ENCODE measurements around the gene NTSR2.
A peak's percentile ranks its signal among the peaks of the same experiment; 100 is the strongest.

Gene NTSR2

DNA sequence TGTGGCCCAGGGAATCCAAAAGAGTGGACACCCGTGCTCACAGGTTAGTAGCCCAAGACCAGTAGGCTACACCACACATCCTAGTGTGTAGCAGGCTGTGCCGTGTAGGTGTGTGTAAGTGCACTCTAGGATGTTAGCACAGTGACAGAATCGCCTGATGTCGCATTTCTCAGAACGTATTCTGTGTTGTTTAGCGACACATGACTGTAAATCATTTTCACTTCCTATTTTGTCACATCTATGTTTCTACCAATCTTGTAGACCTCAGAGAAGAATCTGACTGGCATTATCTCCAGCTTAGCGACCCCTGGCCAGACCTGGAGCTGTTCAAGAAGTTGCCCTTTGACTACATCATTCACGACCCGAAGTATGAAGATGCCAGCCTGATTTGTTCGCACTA lies 45.1 kb downstream of the NTSR2 start:
- 94% methylated on average over 10 of the region's 10 CpGs for WGBS
- Histone ChIP-seq H3K4me1 (ENCODE audit: control insufficient read depth, insufficient read depth, low read depth, low read length) (no peaks in the 10 kb centered on the region), H3K36me3 (ENCODE audit: control insufficient read depth in 1 of 2, insufficient read depth in 2 of 2, low read depth in 1 of 2, low read length in 2 of 2) (peaks cover 0 to 16% of the 10 kb centered on the region in 2 experiments)

DNA sequence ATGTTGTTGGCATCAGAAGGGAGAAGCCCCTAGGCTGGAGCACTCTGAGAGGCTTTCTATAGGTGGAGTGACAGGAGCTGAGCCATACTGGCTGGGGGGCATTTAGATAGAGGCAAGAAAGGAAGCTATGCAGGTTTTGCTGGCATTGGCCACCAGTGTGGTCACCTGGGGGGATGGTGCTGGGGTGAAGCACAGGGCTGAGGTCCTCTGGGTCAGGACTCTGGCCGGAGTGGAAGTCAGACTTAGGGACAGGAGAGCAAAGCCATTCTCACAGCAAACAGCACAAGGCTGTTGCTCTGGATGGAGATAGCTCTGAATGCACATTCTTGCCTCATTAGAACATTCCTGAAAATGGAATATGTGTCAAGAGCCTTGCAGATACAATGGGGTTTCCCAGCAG lies 47.4 kb downstream of the NTSR2 start:
- H2BK12ac ChIP-seq (ENCODE audit: low read length in 2 of 2): no peak overlapping the region
- no peak overlapping the region for H3K4ac ChIP-seq (ENCODE audit: low read depth in 1 of 2, low read length in 2 of 2)
- WGBS: no CpG with 5 or more reads among the region's 1 CpG

More for the DNA sequence above, 45.1 kb downstream of the NTSR2 start:
- H4K8ac ChIP-seq (ENCODE audit: low read length): no peak overlapping the region
- H4K91ac ChIP-seq (ENCODE audit: low read length): no peak overlapping the region
- H3K9ac ChIP-seq (ENCODE audit: low read length): no peak overlapping the region
- H3K4me3 ChIP-seq (ENCODE audit: insufficient read depth in 1 of 2, low read depth in 1 of 2, low read length in 2 of 2): no peak overlapping the region
- H3K4me2 ChIP-seq (ENCODE audit: low read length, poor library complexity, severe bottlenecking): no peak overlapping the region
- no peak overlapping the region for H3K18ac ChIP-seq (ENCODE audit: low read depth in 1 of 2, low read length in 2 of 2)
- no peak for DNase-seq
- no peak overlapping the region for H2BK120ac ChIP-seq (ENCODE audit: low read depth, low read length)
- H2BK15ac ChIP-seq (ENCODE audit: low read depth, poor library complexity, severe bottlenecking): no peak overlapping the region
- no peak overlapping the region for H3K4ac ChIP-seq (ENCODE audit: low read depth in 1 of 2, low read length in 2 of 2)
- no peak overlapping the region for H2AFZ ChIP-seq (ENCODE audit: low read depth, low read length)
- no peak overlapping the region for H2BK12ac ChIP-seq (ENCODE audit: low read length in 2 of 2)
- H2AK5ac ChIP-seq (ENCODE audit: low read length, severe bottlenecking): no peak overlapping the region
- H3K79me1 ChIP-seq (replicated peaks; ENCODE audit: low read length, poor library complexity, severe bottlenecking): no peaks in the 10 kb centered on the region
- H3K9me3 ChIP-seq (ENCODE audit: control insufficient read depth, low read length): peaks cover 11% of the 10 kb centered on the region
- H3K14ac ChIP-seq (ENCODE audit: low read length in 2 of 2): no peak overlapping the region
- no peak overlapping the region for H2BK5ac ChIP-seq (ENCODE audit: low read depth, low read length, poor library complexity, severe bottlenecking)
- H3K27me3 ChIP-seq (ENCODE audit: control insufficient read depth in 1 of 2, insufficient read depth in 1 of 2, low read length in 2 of 2): peaks cover 5 to 21% of the 10 kb centered on the region in 2 experiments
- no peak overlapping the region for H3K23ac ChIP-seq (ENCODE audit: low read length in 2 of 2)
- no peak overlapping the region for H3K27ac ChIP-seq (ENCODE audit: low read length, poor library complexity, severe bottlenecking)

DNA sequence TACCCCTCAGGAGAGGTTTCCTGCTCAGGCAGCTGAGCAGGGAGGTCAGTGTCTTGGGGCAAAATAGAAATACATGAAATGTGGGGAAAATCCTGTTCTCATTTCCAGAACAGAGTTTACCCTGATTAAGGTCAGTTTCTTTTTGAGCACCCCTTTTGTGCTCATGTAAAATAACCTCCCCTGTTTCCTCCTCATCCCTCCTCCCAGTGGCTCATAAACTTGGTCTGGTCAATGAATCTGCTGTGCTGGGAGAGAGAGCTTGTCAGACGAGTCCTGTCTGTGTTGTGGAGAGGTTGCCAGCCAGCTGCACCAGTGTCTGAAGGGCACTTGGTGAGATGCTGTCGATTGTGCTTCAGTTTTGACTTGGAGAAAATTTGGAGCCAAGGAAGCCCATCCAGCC lies 48.6 kb downstream of the NTSR2 start:
- H3K4me2 ChIP-seq (ENCODE audit: low read length, poor library complexity, severe bottlenecking): no peak overlapping the region
- no peak overlapping the region for H3K27ac ChIP-seq (ENCODE audit: low read length, poor library complexity, severe bottlenecking)
- H3K4me3 ChIP-seq (ENCODE audit: insufficient read depth in 1 of 2, low read depth in 1 of 2, low read length in 2 of 2): no peak overlapping the region
- no peak overlapping the region for H3K18ac ChIP-seq (ENCODE audit: low read depth in 1 of 2, low read length in 2 of 2)
- no peak overlapping the region for H3K23ac ChIP-seq (ENCODE audit: low read length in 2 of 2)
- H2BK120ac ChIP-seq (ENCODE audit: low read depth, low read length): no peak overlapping the region
- H3K14ac ChIP-seq (ENCODE audit: low read length in 2 of 2): no peak overlapping the region
- H2BK5ac ChIP-seq (ENCODE audit: low read depth, low read length, poor library complexity, severe bottlenecking): no peak overlapping the region
- peaks cover 0 to 7% of the 10 kb centered on the region in 2 experiments for H3K27me3 ChIP-seq (ENCODE audit: control insufficient read depth in 1 of 2, insufficient read depth in 1 of 2, low read length in 2 of 2)
- H4K91ac ChIP-seq (ENCODE audit: low read length): no peak overlapping the region
- no peaks in the 10 kb centered on the region for H3K4me1 ChIP-seq (ENCODE audit: control insufficient read depth, insufficient read depth, low read depth, low read length)
- no peak overlapping the region for H2AFZ ChIP-seq (ENCODE audit: low read depth, low read length)
- no peaks in the 10 kb centered on the region for H3K9me3 ChIP-seq (ENCODE audit: control insufficient read depth, low read length)
- H3K9ac ChIP-seq (ENCODE audit: low read length): no peak overlapping the region
- no peak overlapping the region for H2BK12ac ChIP-seq (ENCODE audit: low read length in 2 of 2)
- H2AK5ac ChIP-seq (ENCODE audit: low read length, severe bottlenecking): no peak overlapping the region
- H2BK15ac ChIP-seq (ENCODE audit: low read depth, poor library complexity, severe bottlenecking): peak overlapping the region; percentile 9
- no peaks in the 10 kb centered on the region for H3K79me1 ChIP-seq (replicated peaks; ENCODE audit: low read length, poor library complexity, severe bottlenecking)
- H3K36me3 ChIP-seq (ENCODE audit: control insufficient read depth in 1 of 2, insufficient read depth in 2 of 2, low read depth in 1 of 2, low read length in 2 of 2): peaks cover 0 to 6% of the 10 kb centered on the region in 2 experiments
- WGBS: 73% methylated on average over 2 of the region's 2 CpGs
- H4K8ac ChIP-seq (ENCODE audit: low read length): no peak overlapping the region
- DNase-seq: no peak
- no peak overlapping the region for H3K4ac ChIP-seq (ENCODE audit: low read depth in 1 of 2, low read length in 2 of 2)

More for the DNA sequence above, 47.4 kb downstream of the NTSR2 start:
- Histone ChIP-seq H3K4me1 (ENCODE audit: control insufficient read depth, insufficient read depth, low read depth, low read length) (no peaks in the 10 kb centered on the region), H4K91ac (ENCODE audit: low read length) (no peak overlapping the region), H4K8ac (ENCODE audit: low read length) (no peak overlapping the region), H3K4me2 (ENCODE audit: low read length, poor library complexity, severe bottlenecking) (no peak overlapping the region), H2AFZ (ENCODE audit: low read depth, low read length) (no peak overlapping the region), H3K23ac (ENCODE audit: low read length in 2 of 2) (no peak overlapping the region), H2AK5ac (ENCODE audit: low read length, severe bottlenecking) (no peak overlapping the region), H2BK5ac (ENCODE audit: low read depth, low read length, poor library complexity, severe bottlenecking) (no peak overlapping the region), H3K18ac (ENCODE audit: low read depth in 1 of 2, low read length in 2 of 2) (no peak overlapping the region), H3K36me3 (ENCODE audit: control insufficient read depth in 1 of 2, insufficient read depth in 2 of 2, low read depth in 1 of 2, low read length in 2 of 2) (peaks cover 0 to 16% of the 10 kb centered on the region in 2 experiments), H2BK15ac (ENCODE audit: low read depth, poor library complexity, severe bottlenecking) (no peak overlapping the region), H3K79me1 (replicated peaks; ENCODE audit: low read length, poor library complexity, severe bottlenecking) (no peaks in the 10 kb centered on the region), H3K4me3 (ENCODE audit: insufficient read depth in 1 of 2, low read depth in 1 of 2, low read length in 2 of 2) (no peak overlapping the region), H3K14ac (ENCODE audit: low read length in 2 of 2) (no peak overlapping the region), H3K9ac (ENCODE audit: low read length) (no peak overlapping the region), H3K9me3 (ENCODE audit: control insufficient read depth, low read length) (peaks cover 11% of the 10 kb centered on the region), H2BK120ac (ENCODE audit: low read depth, low read length) (no peak overlapping the region), H3K27ac (ENCODE audit: low read length, poor library complexity, severe bottlenecking) (no peak overlapping the region), H3K27me3 (ENCODE audit: control insufficient read depth in 1 of 2, insufficient read depth in 1 of 2, low read length in 2 of 2) (peaks cover 0 to 14% of the 10 kb centered on the region in 2 experiments)
- peak; percentile 5 for DNase-seq

DNA sequence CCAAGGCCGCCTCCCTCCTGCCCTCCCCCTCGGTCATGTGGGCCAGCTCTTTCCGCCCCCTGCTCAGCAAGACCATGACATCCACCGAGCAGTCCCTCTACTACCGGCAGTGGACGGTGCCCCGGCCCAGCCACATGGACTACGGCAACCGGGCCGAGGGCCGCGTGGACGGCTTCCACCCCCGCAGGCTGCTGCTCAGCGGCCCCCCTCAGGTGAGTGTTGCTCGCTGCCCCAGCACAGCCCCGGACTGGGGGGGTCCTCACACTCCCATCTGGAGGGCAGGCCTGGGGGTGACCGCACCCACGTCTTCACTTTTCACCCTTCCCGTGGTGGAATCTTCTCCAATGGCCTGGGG lies 51.3 kb downstream of the NTSR2 start:
- H2AFZ ChIP-seq (ENCODE audit: low read depth, low read length): no peak overlapping the region
- no peak overlapping the region for H3K4me2 ChIP-seq (ENCODE audit: low read length, poor library complexity, severe bottlenecking)
- 95% methylated on average over 20 of the region's 20 CpGs for WGBS
- H4K8ac ChIP-seq (ENCODE audit: low read length): no peak overlapping the region
- H2AK5ac ChIP-seq (ENCODE audit: low read length, severe bottlenecking): no peak overlapping the region
- H2BK5ac ChIP-seq (ENCODE audit: low read depth, low read length, poor library complexity, severe bottlenecking): no peak overlapping the region
- H4K91ac ChIP-seq (ENCODE audit: low read length): no peak overlapping the region
- H2BK12ac ChIP-seq (ENCODE audit: low read length in 2 of 2): no peak overlapping the region
- H3K9me3 ChIP-seq (ENCODE audit: control insufficient read depth, low read length): no peaks in the 10 kb centered on the region
- no peak overlapping the region for H3K4me3 ChIP-seq (ENCODE audit: insufficient read depth in 1 of 2, low read depth in 1 of 2, low read length in 2 of 2)
- DNase-seq: no peak
- H3K4me1 ChIP-seq (ENCODE audit: control insufficient read depth, insufficient read depth, low read depth, low read length): no peaks in the 10 kb centered on the region
- no peaks in the 10 kb centered on the region for H3K36me3 ChIP-seq (ENCODE audit: control insufficient read depth in 1 of 2, insufficient read depth in 2 of 2, low read depth in 1 of 2, low read length in 2 of 2)
- no peak overlapping the region for H3K4ac ChIP-seq (ENCODE audit: low read depth in 1 of 2, low read length in 2 of 2)
- no peak overlapping the region for H2BK15ac ChIP-seq (ENCODE audit: low read depth, poor library complexity, severe bottlenecking)
- no peak overlapping the region for H2BK120ac ChIP-seq (ENCODE audit: low read depth, low read length)
- no peak overlapping the region for H3K23ac ChIP-seq (ENCODE audit: low read length in 2 of 2)
- H3K14ac ChIP-seq (ENCODE audit: low read length in 2 of 2): peak overlapping the region in 1 of 2 experiments; percentile 37
- no peak overlapping the region for H3K9ac ChIP-seq (ENCODE audit: low read length)
- peaks cover 5 to 12% of the 10 kb centered on the region in 2 experiments for H3K27me3 ChIP-seq (ENCODE audit: control insufficient read depth in 1 of 2, insufficient read depth in 1 of 2, low read length in 2 of 2)
- H3K27ac ChIP-seq (ENCODE audit: low read length, poor library complexity, severe bottlenecking): no peak overlapping the region
- no peak overlapping the region for H3K18ac ChIP-seq (ENCODE audit: low read depth in 1 of 2, low read length in 2 of 2)
- H3K79me1 ChIP-seq (replicated peaks; ENCODE audit: low read length, poor library complexity, severe bottlenecking): no peaks in the 10 kb centered on the region

Data from mesenchymal stem cell (in vitro differentiated cells and primary cell).